Mesothelial cell of epicardium (in vitro differentiated cells): ENCODE data around the gene NT5E. TPM values are rescaled to one million over a fixed set of nuclear protein-coding genes. Genes with fewer than 3 reads are reported as not detected.
"Not testable (repeated sequence)": the region's sequence is repeated elsewhere in the genome, so short reads cannot be mapped to it uniquely, and the experiment has no call there.

Experiments used
- DNase-seq, 2 experiments: peaks; one replicate each; pipeline ENCODE4 v3.0.0; 2021; ENCODE audit warnings: low spot score in 2 of 2; ENCODE audit not compliant: unreplicated experiment in 2 of 2
- H3K27ac Mint-ChIP-seq: 2 replicates; pipeline ENCODE4 v1.8.0; 2021; ENCODE audit warnings: mixed read lengths
- H3K27me3 Mint-ChIP-seq: 2 replicates; pipeline ENCODE4 v1.8.0; 2021; ENCODE audit warnings: low read depth, mixed read lengths
- H3K36me3 Mint-ChIP-seq: 2 replicates; pipeline ENCODE4 v1.8.0; 2021; ENCODE audit warnings: mixed read lengths
- H3K4me1 Mint-ChIP-seq: 2 replicates; pipeline ENCODE4 v1.8.0; 2021; ENCODE audit warnings: mixed read lengths
- H3K4me3 Mint-ChIP-seq: 2 replicates; pipeline ENCODE4 v1.8.0; 2021; ENCODE audit warnings: mild to moderate bottlenecking, moderate library complexity, mixed read lengths
- H3K9me3 Mint-ChIP-seq: 2 replicates; pipeline ENCODE4 v1.8.0; 2021; ENCODE audit warnings: mixed read lengths
- CTCF ChIP-seq: fragments of 200-600 bp; sonication (generic); IDR thresholded peaks from one replicate; pipeline ENCODE4 v1.5.0; 2021; ENCODE audit warnings: antibody characterized with exemption; ENCODE audit not compliant: unreplicated experiment
- total RNA-seq: library from RNA; stranded (reverse); gene quantifications from 3 replicates; pipeline ENCODE4 v1.2.1, GENCODE V29; 2021

Gene NT5E
- total RNA-seq, 1 donor from 2014 or later, result 0.25 TPM

DNA sequence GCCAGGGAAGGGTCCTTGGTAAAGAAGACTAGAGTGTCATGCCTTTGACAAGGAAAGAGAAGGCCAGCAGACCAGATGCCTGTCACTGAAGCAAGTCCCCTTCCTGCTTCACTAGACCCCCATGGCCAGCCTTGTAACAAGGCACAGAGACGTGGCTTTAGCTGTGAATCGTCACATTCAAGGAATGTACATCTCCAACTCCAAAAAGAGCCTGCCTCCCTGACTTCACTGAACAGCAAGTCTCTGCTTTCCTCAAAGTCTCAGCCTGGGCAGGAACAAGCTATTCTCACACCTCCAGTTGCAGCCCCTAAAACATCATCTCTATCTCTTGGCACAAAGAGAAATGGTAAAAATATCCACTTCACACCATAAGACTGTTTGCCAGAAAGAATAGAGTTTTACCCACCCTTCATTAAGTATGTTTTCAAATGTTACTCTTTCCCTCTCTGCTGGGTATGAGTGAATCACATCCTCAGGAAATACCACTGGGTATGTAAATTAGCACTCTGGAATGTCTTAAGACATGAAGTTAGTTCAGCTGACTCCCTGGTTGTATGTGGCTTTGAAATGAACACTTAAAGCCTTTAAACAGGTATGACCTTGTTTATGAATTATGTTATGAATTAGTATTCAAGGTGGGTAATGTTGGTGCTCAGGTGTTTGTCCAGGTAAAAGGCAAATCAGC, 46.4 kb upstream of the NT5E start:
- H3K4me1 Mint-ChIP-seq, result no peaks in the 10 kb centered on the region
- TF ChIP-seq CTCF, result no peak
- DNase-seq, result no peak
- no peaks in the 10 kb centered on the region for H3K9me3 Mint-ChIP-seq
- no peak overlapping the region for H3K27ac Mint-ChIP-seq
- no peaks in the 10 kb centered on the region for H3K36me3 Mint-ChIP-seq
- H3K4me3 Mint-ChIP-seq, result no peak overlapping the region
- H3K27me3 Mint-ChIP-seq, result no peaks in the 10 kb centered on the region

- H3K4me1 Mint-ChIP-seq, H3K9me3 Mint-ChIP-seq, DNase-seq, H3K4me3 Mint-ChIP-seq, H3K27ac Mint-ChIP-seq, H3K27me3 Mint-ChIP-seq, H3K36me3 Mint-ChIP-seq: not testable (repeated sequence)
These were observed 45.8 kb upstream of the NT5E start for GRCh38 chr6:85404016-85404563.

GRCh38 chr6:85404564-85405174, 45.2 kb upstream of the NT5E start:
- no peak overlapping the region for H3K27ac Mint-ChIP-seq
- no peaks in the 10 kb centered on the region for H3K9me3 Mint-ChIP-seq
- no peaks in the 10 kb centered on the region for H3K36me3 Mint-ChIP-seq
- H3K4me3 Mint-ChIP-seq, result no peak overlapping the region
- TF ChIP-seq CTCF, result no peak
- no peaks in the 10 kb centered on the region for H3K4me1 Mint-ChIP-seq
- H3K27me3 Mint-ChIP-seq, result no peaks in the 10 kb centered on the region
- DNase-seq, result no peak

DNA sequence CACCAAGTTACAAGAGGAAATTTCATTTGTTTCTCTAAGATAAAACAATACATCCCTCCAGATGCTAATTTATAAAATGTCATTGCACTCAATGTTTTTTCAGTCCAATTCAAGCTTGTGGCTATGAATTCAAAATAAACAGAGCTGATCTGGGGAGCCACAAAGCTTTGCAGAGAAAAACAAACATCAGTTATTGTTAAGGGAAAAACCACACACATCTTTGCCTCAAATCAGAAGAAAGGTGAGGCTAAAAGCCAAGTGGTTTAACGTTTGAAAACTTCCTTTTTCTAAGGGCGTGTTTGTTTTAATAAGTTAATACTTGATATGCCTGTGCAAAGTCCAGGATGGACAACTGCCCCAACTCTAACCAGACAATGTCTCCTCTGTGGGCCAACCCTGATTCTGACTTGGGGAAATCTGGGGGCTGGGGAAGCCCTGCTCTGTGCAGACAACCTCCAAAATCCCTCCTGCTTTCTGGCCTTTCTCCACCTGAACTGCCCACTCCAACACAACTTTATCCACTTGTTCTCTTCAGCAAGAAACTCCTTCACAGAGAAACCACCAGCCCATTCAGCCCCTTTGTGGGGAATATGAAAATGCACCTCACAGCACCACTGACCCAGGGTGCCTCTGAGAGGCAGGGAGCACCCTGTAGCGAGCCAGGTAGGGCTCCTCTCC, 44.6 kb upstream of the NT5E start:
- no peak for TF ChIP-seq CTCF
- Mint-ChIP-seq H3K9me3 (no peaks in the 10 kb centered on the region), H3K36me3 (no peaks in the 10 kb centered on the region), H3K4me1 (no peaks in the 10 kb centered on the region), H3K4me3 (no peak overlapping the region), H3K27ac (no peak overlapping the region), H3K27me3 (no peaks in the 10 kb centered on the region)
- DNase-seq, result no peak

DNA sequence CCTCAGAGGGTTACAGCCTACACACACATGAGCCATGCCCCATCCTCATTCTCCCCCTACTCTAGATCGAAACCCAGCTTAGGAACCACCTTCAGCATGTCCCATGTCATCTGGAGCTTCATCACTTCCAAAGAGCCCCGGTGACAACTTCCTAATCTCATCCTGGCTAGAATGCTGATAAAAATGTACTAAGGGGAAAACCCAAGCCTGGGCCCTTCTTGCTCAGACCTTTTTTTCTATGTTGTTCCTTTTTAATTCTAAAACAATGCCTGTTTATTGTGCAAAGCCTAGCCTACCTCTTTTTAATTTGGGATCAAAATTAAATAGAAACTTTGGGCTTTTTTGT, 44.1 kb upstream of the NT5E start:
- no peaks in the 10 kb centered on the region for H3K27me3 Mint-ChIP-seq
- H3K9me3 Mint-ChIP-seq, result no peaks in the 10 kb centered on the region
- DNase-seq, result no peak
- no peak for TF ChIP-seq CTCF
- no peaks in the 10 kb centered on the region for H3K36me3 Mint-ChIP-seq
- H3K4me3 Mint-ChIP-seq, result no peak overlapping the region
- H3K27ac Mint-ChIP-seq, result no peak overlapping the region
- H3K4me1 Mint-ChIP-seq, result no peaks in the 10 kb centered on the region

- no peak for DNase-seq
- no peak overlapping the region for H3K27ac Mint-ChIP-seq
- no peaks in the 10 kb centered on the region for H3K27me3 Mint-ChIP-seq
- no peak overlapping the region for H3K4me3 Mint-ChIP-seq
- no peak for TF ChIP-seq CTCF
- no peaks in the 10 kb centered on the region for H3K36me3 Mint-ChIP-seq
- no peaks in the 10 kb centered on the region for H3K9me3 Mint-ChIP-seq
- H3K4me1 Mint-ChIP-seq, result no peaks in the 10 kb centered on the region
These were observed 43.2 kb upstream of the NT5E start for GRCh38 chr6:85406641-85407075.
